Stimulated activated CD8-positive, alpha-beta memory T cell treated with anti-CD3 and anti-CD28 coated beads, Interleukin-4, amount 100 ng/mL, for 24 hours (primary cell): Measurements from ENCODE around the gene THRB.

Source experiments
- DNase-seq: peaks from one replicate; pipeline ENCODE4 v3.0.0-alpha.2; 2020; ENCODE audit warnings: low read depth

THRB gene

GRCh38 chr3:24303057-24303754 is 191.4 kb downstream of the THRB start:
- DNase-seq = no peak

GRCh38 chr3:24302396-24302795 is 192.3 kb downstream of the THRB start:
- DNase-seq = no peak

- no peak for DNase-seq
Observed at GRCh38 chr3:24300949-24301348, 193.7 kb downstream of the THRB start.

GRCh38 chr3:24299806-24300626 is 194.6 kb downstream of the THRB start:
- no peak for DNase-seq

- no peak for DNase-seq
Observed at GRCh38 chr3:24299246-24299805, 195.3 kb downstream of the THRB start.

GRCh38 chr3:24296441-24297205 is 198.0 kb downstream of the THRB start:
- DNase-seq = no peak

- DNase-seq = no peak
Observed at GRCh38 chr3:24294150-24294549, 200.5 kb downstream of the THRB start.

GRCh38 chr3:24291646-24292045 is 203.0 kb downstream of the THRB start:
- no peak for DNase-seq

GRCh38 chr3:24290596-24290995 is 204.1 kb downstream of the THRB start:
- DNase-seq = no peak

- no peak for DNase-seq
Observed at GRCh38 chr3:24288496-24289236, 206.0 kb downstream of the THRB start.

- DNase-seq = no peak
Observed at GRCh38 chr3:24287755-24288450, 206.7 kb downstream of the THRB start.

- DNase-seq = no peak
Observed at GRCh38 chr3:24286405-24286804, 208.2 kb downstream of the THRB start.

- no peak for DNase-seq
Observed at GRCh38 chr3:24278543-24278942, 216.1 kb downstream of the THRB start.

- no peak for DNase-seq
Observed at GRCh38 chr3:24273491-24273890, 221.2 kb downstream of the THRB start.

- no peak for DNase-seq
Observed at GRCh38 chr3:24272875-24273274, 221.8 kb downstream of the THRB start.

GRCh38 chr3:24272408-24272807 is 222.2 kb downstream of the THRB start:
- DNase-seq = no peak

- DNase-seq = no peak
Observed at GRCh38 chr3:24271228-24271627, 223.4 kb downstream of the THRB start.

GRCh38 chr3:24270744-24271143 is 223.9 kb downstream of the THRB start:
- DNase-seq = no peak

GRCh38 chr3:24270204-24270691 is 224.4 kb downstream of the THRB start:
- no peak for DNase-seq

GRCh38 chr3:24264748-24265158 is 229.9 kb downstream of the THRB start:
- no peak for DNase-seq

- no peak for DNase-seq
Observed at GRCh38 chr3:24264011-24264410, 230.6 kb downstream of the THRB start.
